B cell (primary cell): ENCODE measurements around the gene CPNE2. TPM values are rescaled to one million over a fixed set of nuclear protein-coding genes. Genes with fewer than 3 reads are reported as not detected.

Experiments
- ATAC-seq: fragments of 200-7000 bp; cut with Tn5 transposase; one replicate; pipeline ENCODE4 v1.10.0; 2021; ENCODE audit warnings: low read depth, mild to moderate bottlenecking, moderate number of reproducible peaks, moderate library complexity
- CTCF ChIA-PET: fragments of 350-600 bp; sonication (Branson Sonifier 250); formaldehyde crosslinking; loops from one replicate; lab custom pipeline; 2021; ENCODE audit warnings: antibody characterized with exemption, inconsistent platforms; lab: Charles Lee
- POLR2A ChIA-PET: fragments of 350-600 bp; sonication (Branson Sonifier 250); formaldehyde crosslinking; loops from one replicate; lab custom pipeline; 2021; ENCODE audit warnings: antibody characterized with exemption; lab: Charles Lee
- DNase-seq: peaks from one replicate; pipeline ENCODE4 v3.0.0; 2013
- H2AFZ ChIP-seq: 2 replicates; pipeline ENCODE4 v1.6.1; 2012; ENCODE audit warnings: mild to moderate bottlenecking, low read depth, low read length; ENCODE audit not compliant: insufficient read depth, poor library complexity, severe bottlenecking
- H3K27ac ChIP-seq, 2 donors: 1 replicate in 1 of 2; 2 replicates in 1 of 2; pipeline ENCODE4 v1.5.1; 2012 to 2013; ENCODE audit warnings: low read length in 2 of 2, mild to moderate bottlenecking in 2 of 2, moderate library complexity in 1 of 2
- H3K27me3 ChIP-seq, 4 experiments: fragments of 200-600 bp in 1 of 4; sonication (generic) in 1 of 4; replicated peaks in 1 of 4; 1 replicate in 2 of 4; 2 replicates in 2 of 4; pipeline versions ENCODE4 v1.6.1 to v1.7.0; 2013 to 2016; ENCODE audit warnings: low read length in 3 of 4, mild to moderate bottlenecking in 2 of 4, mixed read lengths in 1 of 4, moderate library complexity in 1 of 4; ENCODE audit not compliant: insufficient read depth in 4 of 4, control insufficient read depth in 3 of 4; ENCODE audit errors: control extremely low read depth in 1 of 4
- H3K36me3 ChIP-seq, 2 experiments: replicated peaks in 1 of 2; 1 replicate in 1 of 2; 2 replicates in 1 of 2; pipeline versions ENCODE4 v1.6.1 to v1.7.1; 2013; ENCODE audit warnings: low read length in 1 of 2; ENCODE audit not compliant: insufficient read depth in 2 of 2, control insufficient read depth in 1 of 2; ENCODE audit errors: control extremely low read depth in 1 of 2, extremely low read depth in 1 of 2
- H3K4me1 ChIP-seq, 2 donors: fragments of 200-600 bp in 1 of 2; sonication (generic) in 1 of 2; 1 replicate in 1 of 2; 2 replicates in 1 of 2; pipeline versions ENCODE4 v1.5.1 to v1.6.1; 2013 to 2017; ENCODE audit warnings: low read length in 2 of 2; ENCODE audit not compliant: control insufficient read depth in 2 of 2, insufficient read depth in 2 of 2
- H3K4me2 ChIP-seq: replicated peaks from 2 replicates; pipeline ENCODE3; 2012; ENCODE audit warnings: mild to moderate bottlenecking, low read depth, low read length; ENCODE audit not compliant: poor library complexity, severe bottlenecking
- H3K4me3 ChIP-seq, 5 experiments: fragments of 200-600 bp in 1 of 5; sonication (generic) in 1 of 5; 1 replicate in 3 of 5; 2 replicates in 2 of 5; pipeline versions ENCODE4 v1.5.1 to v1.7.0; 2011 to 2016; ENCODE audit warnings: low read length in 4 of 5, mild to moderate bottlenecking in 4 of 5, low read depth in 2 of 5, control low read depth in 1 of 5, moderate library complexity in 1 of 5; ENCODE audit not compliant: insufficient read depth in 1 of 5; ENCODE audit errors: control extremely low read depth in 1 of 5, extremely low read depth in 1 of 5
- H3K79me2 ChIP-seq: fragments of 200-600 bp; sonication (generic); one replicate; pipeline ENCODE4 v1.6.0; 2016; ENCODE audit warnings: low read length; ENCODE audit not compliant: control insufficient read depth, insufficient read depth
- H3K9ac ChIP-seq: fragments of 200-600 bp; sonication (generic); 2 replicates; pipeline ENCODE4 v1.6.1; 2017; ENCODE audit warnings: mild to moderate bottlenecking, low read length, moderate library complexity
- H3K9me3 ChIP-seq, 3 donors: one replicate each; pipeline versions ENCODE4 v1.6.1 to v1.7.1; 2013; ENCODE audit warnings: low read length in 2 of 3; ENCODE audit not compliant: control insufficient read depth in 2 of 3, insufficient read depth in 1 of 3; ENCODE audit errors: control extremely low read depth in 1 of 3
- H4K20me1 ChIP-seq: 2 replicates; pipeline ENCODE4 v1.6.0; 2012; ENCODE audit warnings: mild to moderate bottlenecking, low read length; ENCODE audit not compliant: insufficient read depth, control insufficient read depth, poor library complexity, severe bottlenecking
- H3K27ac Mint-ChIP-seq: one replicate; pipeline ENCODE4 v1.8.0; 2021; ENCODE audit warnings: mixed read lengths
- H3K27me3 Mint-ChIP-seq: one replicate; pipeline ENCODE4 v1.8.0; 2021; ENCODE audit warnings: mixed read lengths
- H3K4me1 Mint-ChIP-seq: one replicate; pipeline ENCODE4 v1.8.0; 2021; ENCODE audit warnings: mixed read lengths
- H3K4me3 Mint-ChIP-seq: one replicate; pipeline ENCODE4 v1.8.0; 2021; ENCODE audit warnings: mixed read lengths
- H3K9me3 Mint-ChIP-seq: one replicate; pipeline ENCODE4 v1.8.0; 2022; ENCODE audit warnings: mixed read lengths; ENCODE audit not compliant: insufficient read depth
- CTCF ChIP-seq: fragments of 200-600 bp; IDR thresholded peaks from one replicate; pipeline ENCODE4 v1.8.0; 2022; ENCODE audit warnings: antibody characterized with exemption, mild to moderate bottlenecking
- EZH2 ChIP-seq: IDR thresholded peaks from 2 replicates; pipeline ENCODE4 v1.6.1; 2012; ENCODE audit warnings: borderline replicate concordance, low read depth, mild to moderate bottlenecking, moderate library complexity, low read length; ENCODE audit not compliant: insufficient read depth, poor library complexity, severe bottlenecking
- WGBS: methylation state at CpG from one replicate; pipeline ENCODE4 v1.1.5; 2013; ENCODE audit warnings: missing lambda C conversion rate; ENCODE audit not compliant: insufficient coverage; 5-methylcytosine and 5-hydroxymethylcytosine counted together
- intact Hi-C: fragments of 100-400 bp; cut with micrococcal nuclease; formaldehyde crosslinking; loops from one replicate; pipeline ENCODE4 v1.10.0; 2022
- polyA minus RNA-seq: library from RNA; depleted of rRNA, polyadenylated mRNA; stranded (reverse); fragments of >200 nt; gene quantifications from 2 replicates; pipeline ENCODE4 v1.2.3, GENCODE V29; 2012
- polyA plus RNA-seq: library from polyadenylated mRNA; depleted of rRNA; stranded (reverse); fragments of >200 nt; gene quantifications from 2 replicates; pipeline ENCODE4 v1.2.3, GENCODE V29; 2012
- total RNA-seq, 2 donors: library from RNA; stranded (reverse); fragments of 120-200 nt in 1 of 2; gene quantifications; 1 replicate in 1 of 2; 2 replicates in 1 of 2; pipeline versions ENCODE4 v1.2.3 to v1.2.4, GENCODE V29; 2013 to 2022

CPNE2 gene
- total RNA-seq (2.9 and 3.9 TPM in 2 replicates), polyA plus RNA-seq (1.5 and 1.7 TPM in 2 replicates), polyA minus RNA-seq (2.3 TPM in 2 replicates)
- 0.91 TPM for total RNA-seq (2013)

- no peak within 1 kb of the TSS for H3K27ac ChIP-seq
- peak within 1 kb of the TSS; percentile 20 for H3K27ac Mint-ChIP-seq
- no peaks in the 10 kb centered on the region for H4K20me1 ChIP-seq
- peak within 1 kb of the TSS; percentile 76 for H3K4me3 Mint-ChIP-seq
- intact Hi-C loops: loop anchor here (5.0 kb wide), 1 partner anchor 95 kb away; the partner anchor contains the start of genes PSME3IP1 and RSPRY1
- no peak for TF ChIP-seq EZH2
- H3K9me3 Mint-ChIP-seq: no peaks in the 10 kb centered on the region
- H2AFZ ChIP-seq: peak within 1 kb of the TSS; percentile 72
- CTCF ChIA-PET: interaction anchor here (0.8 to 5.5 kb wide), 10 partner anchors 9 to 129 kb away, joined by 3 to 36 read pairs (median 4); no protein-coding TSS in a partner anchor
- WGBS: under 1% methylated on average over 89 of the region's 100 CpGs
- peak within 1 kb of the TSS; percentile 65 for H3K9ac ChIP-seq
- H3K27me3 ChIP-seq: peaks cover 0 to 36% (median 10%) of the 10 kb centered on the region in 4 experiments
- POLR2A ChIA-PET: no interaction called here
- H3K36me3 ChIP-seq: no peaks in the 10 kb centered on the region
- peak within 1 kb of the TSS; percentile 91 for H3K4me2 ChIP-seq
- H3K4me1 Mint-ChIP-seq: peaks cover 11% of the 10 kb centered on the region
- H3K4me1 ChIP-seq: peaks cover 13 to 14% of the 10 kb centered on the region in 2 donors
- peak; percentile 66 for ATAC-seq
- no peaks in the 10 kb centered on the region for H3K9me3 ChIP-seq
- peak within 1 kb of the TSS in 4 of 5 experiments; percentile 28 to 66 (median 54) for H3K4me3 ChIP-seq
- peaks cover 26% of the 10 kb centered on the region for H3K27me3 Mint-ChIP-seq
- no peaks in the 10 kb centered on the region for H3K79me2 ChIP-seq
- DNase-seq: peak; percentile 53
Observed at GRCh38 chr16:57091975-57092785, at the start of gene CPNE2. Gene CPNE2, plus strand, starts transcription at chr16:57092583. Its CDS starts 18,160 bp downstream, at chr16:57110743.

- TF ChIP-seq CTCF: no peak
- no peak for TF ChIP-seq EZH2
- H4K20me1 ChIP-seq: no peaks in the 10 kb centered on the region
- peaks cover 76 to 95% of the 10 kb centered on the region in 2 donors for H3K4me1 ChIP-seq
- intact Hi-C loops: loop anchor here (2.0 kb wide), 2 partner anchors 40 to 434 kb away; partner anchors contain the start of gene MT2A
- H3K9me3 ChIP-seq: peaks cover 0 to 11% (median 0%) of the 10 kb centered on the region in 3 donors
- no peak for ATAC-seq
- H3K9ac ChIP-seq: peak overlapping the region; percentile 52
- H3K27ac ChIP-seq: peak overlapping the region; percentile 82 to 86
- Mint-ChIP-seq H3K27me3 (no peaks in the 10 kb centered on the region), H3K4me1 (peaks cover 83% of the 10 kb centered on the region), H3K4me3 (peak overlapping the region; percentile 84), H3K27ac (peak overlapping the region; percentile 96), H3K9me3 (no peaks in the 10 kb centered on the region)
- H3K4me2 ChIP-seq: peak overlapping the region; percentile 86
- 29% methylated on average over 2 of the region's 9 CpGs for WGBS
- ChIA-PET CTCF (interaction anchor here (2.7 to 7.4 kb wide), 2 partner anchors 79 to 92 kb away, joined by 12 to 105 read pairs; partner anchors contain the start of gene CETP), POLR2A (interaction anchor here (4.0 kb wide), 1 partner anchor 54 kb away, joined by 20 read pairs; the partner anchor contains the start of gene NLRC5)
- peaks cover 4% of the 10 kb centered on the region for H3K79me2 ChIP-seq
- peaks cover 0 to 48% of the 10 kb centered on the region in 2 experiments for H3K36me3 ChIP-seq
- no peak overlapping the region for H3K4me3 ChIP-seq
- no peak for DNase-seq
- H2AFZ ChIP-seq: no peak overlapping the region
- H3K27me3 ChIP-seq: no peaks in the 10 kb centered on the region
Observed at GRCh38 chr16:57043248-57043647, 49.1 kb upstream of the CPNE2 start.
